Midbrain (tissue), 1 donor: Measurements from ENCODE around the gene CD58.

Experiments used
- DNase-seq: peaks from one replicate; lab custom pipeline; 2025; lab: John Stamatoyannopoulos, UW

CD58 gene

DNA sequence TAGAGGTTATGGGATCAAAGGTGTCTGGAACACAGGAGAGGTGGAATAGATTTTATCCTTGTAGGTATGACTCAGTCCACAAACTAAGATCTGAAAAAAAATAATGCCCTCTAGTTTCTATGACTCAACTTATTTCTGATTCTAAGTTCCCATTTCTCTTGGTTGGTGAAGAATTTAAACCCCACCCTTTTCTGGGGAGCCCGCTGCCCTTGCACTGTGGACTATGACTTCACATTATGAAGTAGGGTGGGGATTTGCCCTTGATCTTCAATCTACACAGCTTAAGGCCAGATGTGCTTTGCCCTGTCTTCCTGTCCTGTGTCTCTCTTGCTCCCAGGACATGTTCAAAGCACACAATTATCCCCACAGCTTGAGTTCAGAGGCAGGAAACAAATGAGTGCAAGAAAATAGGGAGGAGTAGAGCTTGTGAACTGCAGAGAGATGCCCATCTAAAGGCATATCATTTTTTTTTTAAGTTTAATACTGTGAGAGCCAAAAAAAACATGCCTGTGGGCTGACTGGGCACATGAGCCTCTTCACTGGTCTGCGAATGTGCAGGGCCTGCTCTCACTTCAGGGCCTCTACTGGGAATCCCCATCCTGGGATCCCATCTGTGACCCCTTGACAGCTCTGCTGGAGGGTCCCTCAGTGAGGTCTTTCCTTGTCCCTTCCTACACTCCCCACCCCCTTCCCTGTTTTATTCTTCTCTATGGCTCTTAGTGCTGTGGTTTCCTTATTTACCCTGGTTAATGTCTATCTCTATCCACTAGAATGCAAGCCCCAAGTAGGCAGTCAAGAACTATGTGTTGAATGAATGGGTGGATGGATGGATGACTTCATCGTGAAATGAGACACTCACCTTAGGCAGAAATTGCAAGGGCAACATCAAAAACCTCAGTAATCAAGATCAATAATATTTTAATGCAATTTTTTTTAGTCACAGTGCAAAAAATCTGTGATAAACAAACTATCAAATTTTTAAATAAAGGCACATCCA is 61.5 kb downstream of the CD58 start:
- DNase-seq: no peak

DNA sequence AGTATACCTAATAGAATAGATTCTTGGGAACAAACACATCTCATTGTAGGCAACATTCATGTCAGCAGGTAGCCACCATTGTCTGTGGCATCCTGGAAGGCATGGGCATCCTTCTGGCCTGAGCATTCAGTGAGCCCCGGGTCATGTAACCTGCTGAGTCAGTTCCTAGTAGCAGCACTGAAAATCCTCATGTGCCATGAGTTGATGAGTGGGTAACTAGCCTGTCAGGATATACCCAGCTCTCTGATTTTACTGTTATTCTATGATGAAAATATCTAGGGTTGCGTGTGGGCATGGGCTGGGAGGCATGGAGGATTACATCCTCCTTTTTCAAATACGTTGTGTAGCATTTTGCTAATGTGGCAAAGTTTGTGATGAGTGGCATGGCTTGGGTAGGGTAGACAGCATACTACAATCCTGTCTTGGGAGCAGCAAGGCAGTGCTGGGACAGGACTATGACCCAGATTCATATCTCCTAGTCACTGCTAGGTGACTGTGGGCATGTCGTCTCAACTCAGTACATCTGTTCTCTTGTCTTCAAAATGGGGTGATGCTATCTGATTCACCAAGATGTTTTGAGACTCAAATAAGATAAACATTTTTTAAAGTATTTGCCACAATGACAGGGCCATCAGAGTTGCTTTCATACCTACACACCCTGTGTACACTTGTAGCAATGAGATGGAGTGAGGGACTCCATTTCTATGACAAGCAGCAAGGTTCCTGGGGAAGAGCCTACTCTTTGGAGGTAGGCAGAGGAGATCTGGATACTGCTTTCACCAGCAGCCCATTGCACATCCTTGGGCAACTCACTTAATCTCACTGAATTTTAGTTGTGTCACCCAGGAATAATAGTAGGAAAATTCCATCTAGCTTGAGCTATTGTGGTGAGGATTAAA is 62.5 kb downstream of the CD58 start:
- DNase-seq: no peak

DNA sequence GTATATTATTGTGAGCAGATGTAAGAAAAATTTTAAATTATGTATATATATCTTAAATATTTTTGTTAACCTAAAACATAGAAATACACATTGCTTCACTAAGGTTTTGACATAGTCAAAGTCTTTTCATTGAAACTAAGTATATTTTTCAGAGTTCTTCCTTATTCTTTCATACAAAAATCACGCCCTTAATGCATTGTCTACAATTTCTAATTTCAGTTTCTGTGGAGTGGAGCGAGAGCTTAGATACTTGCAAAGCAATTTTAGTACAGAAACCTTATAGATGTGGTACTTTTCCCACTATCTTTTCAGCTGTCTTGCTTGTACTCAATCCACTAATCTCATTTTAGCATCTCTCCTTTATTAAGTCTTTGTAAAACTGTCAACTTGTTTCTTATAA is 63.2 kb downstream of the CD58 start:
- DNase-seq: no peak

DNA sequence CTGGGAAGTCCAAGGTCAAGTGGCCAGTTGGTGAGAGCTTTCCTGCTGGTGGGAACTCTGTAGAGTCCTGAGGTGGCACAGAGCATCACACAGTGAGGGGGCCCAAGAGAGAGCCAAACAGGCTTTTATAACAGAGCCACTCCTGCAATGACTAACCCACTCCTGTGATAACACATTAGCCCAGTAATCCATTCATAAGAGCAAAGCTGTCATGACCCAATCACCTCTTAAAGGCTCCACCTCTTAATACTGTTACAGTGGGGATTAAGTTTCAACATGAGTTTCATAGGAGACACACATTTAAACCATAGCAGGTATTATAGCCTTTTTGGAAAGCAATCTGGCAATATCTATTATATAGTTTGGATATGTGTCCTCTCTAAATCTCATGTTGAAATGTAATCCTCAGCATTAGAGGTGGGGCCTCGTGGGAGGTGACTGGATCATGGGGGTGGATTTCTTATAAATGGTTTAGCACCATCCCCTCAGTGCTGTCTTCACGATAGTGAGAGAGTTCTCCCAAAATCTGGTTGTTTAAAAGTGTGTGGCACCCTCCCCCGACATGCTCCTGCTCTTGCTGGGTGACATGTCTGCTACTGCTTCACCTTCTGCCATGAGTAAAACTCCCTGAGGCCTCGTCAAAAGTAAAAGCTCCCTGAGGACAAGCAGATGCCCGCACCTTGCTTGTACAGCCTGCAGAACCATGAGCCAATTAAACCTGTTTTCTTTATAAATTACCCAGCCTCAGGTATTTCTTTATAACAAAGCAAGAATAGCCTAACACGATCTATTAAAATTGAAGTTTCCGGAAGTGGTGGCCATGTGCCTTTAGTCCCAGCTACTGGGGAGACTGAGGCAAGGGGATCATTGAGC is 64.5 kb downstream of the CD58 start:
- no peak for DNase-seq

DNA sequence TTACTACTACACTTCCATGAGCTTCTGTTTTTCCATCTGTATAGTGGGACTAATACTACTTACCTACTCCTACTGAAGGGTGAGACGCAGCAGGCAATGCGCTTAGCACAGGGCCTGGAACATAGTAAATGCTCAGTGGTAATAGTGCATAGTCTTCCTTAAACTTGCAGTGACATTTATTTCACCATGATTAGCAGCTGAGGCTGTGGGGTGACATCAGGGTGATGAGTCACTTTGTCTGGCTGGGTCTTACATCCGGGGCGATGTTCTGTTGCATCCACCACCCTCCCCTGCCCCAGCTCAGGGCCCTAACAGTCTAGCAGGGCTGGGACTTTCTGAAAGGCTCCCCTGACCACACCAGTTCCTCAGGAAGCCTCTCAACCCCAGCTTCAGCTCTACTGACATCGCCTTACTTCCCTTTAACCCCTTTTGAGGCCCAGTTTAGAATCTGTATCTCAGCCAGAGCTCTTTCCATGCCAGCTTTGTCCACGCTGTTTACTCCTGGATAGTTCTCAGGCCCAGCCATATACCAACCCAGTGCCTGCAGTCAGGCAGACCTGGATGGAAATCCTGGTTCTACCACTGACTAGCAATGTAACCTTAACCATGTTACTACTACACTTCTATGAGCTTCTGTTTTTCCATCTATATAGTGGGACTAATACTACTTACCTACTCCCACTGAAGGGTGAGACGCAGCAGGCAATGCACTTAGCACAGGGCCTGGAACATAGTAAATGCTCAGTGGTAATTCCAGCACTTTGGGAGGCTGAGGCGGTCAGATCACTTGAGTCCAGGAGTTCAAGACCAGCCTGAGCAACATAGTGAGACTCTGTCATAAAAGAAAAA is 66.3 kb downstream of the CD58 start:
- DNase-seq: peak; percentile 47

DNA sequence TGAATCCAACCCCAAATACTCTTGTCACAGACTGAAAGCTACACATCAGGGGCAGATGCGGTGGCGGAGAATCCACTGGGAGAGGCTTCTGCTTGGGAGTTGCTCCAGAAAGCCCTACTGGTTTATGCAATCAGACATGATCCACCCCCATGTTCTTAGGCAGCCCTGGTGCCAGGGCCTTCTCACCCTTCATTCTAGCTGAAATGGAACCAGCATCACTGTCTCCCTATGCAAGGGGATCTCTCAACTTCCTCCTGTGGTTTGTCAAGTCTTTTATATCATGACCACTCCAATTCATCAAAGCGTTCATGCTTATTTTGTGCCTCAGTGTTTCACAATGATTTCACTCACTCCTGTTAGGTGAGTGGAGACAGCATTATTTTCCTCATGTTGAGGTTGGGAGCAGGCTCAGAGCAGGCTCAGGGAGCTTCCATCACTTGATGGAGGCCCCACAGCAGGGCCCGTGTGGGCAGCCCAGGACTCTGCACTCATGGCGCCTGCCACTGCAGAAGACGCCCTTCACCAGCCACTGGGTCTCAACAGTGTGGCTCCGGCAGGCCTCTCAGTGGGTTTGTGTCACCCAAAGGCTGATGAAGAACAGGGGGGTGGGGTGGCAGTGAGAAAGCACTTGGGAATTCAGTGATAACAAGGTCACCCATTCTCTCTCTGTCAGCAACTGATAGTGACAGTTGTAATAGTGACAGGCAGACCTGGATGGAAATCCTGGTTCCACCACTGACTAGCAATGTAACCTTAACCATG is 67.1 kb downstream of the CD58 start:
- no peak for DNase-seq

DNA sequence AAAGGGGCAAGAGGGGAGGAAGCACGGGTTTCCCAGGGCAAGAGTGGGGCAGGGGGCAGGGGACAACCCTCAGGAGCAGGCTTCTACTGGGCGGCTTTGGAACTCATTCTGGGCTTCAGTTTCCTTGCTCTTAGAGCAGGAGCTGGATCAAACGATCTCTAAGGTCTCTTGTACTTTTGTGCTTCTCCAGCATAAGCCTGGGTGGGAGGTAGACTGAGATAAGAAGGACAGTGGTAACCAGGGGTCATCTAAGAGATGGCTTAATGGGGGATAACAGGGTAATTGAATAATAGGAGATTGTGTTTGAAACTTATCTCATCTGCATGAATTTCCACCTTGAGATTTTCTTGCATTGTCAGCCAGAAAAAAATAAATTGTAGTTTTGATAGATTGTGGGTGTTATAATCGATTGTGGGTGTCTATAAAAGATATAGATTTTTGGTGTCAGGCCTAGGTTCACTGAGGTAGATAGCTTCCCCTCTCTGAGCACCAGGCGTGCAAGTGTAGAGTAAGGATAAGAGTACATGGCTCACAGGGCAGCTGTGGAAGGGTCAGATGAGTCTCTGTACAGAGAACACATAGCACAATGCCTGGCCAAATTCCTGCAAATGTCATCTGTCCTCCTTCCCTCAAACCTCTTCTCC is 68.0 kb downstream of the CD58 start:
- DNase-seq: no peak

DNA sequence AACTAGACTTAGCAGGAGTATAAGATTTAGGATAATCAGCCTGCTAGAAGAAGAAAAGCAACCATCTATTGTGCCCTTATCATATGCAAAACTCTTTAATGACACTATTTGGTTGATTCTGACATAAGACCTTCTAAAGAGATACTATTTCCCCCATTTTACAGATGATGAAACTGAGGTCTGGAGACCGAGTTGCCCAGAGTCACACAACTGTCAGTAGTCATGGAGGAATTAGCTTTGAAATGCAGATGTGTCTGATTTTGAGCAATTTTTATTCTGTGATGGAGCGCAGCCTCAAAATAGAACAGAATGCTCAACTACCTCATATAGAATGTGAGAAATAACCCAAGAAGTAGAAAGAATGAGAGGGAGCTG is 69.0 kb downstream of the CD58 start:
- DNase-seq: no peak

DNA sequence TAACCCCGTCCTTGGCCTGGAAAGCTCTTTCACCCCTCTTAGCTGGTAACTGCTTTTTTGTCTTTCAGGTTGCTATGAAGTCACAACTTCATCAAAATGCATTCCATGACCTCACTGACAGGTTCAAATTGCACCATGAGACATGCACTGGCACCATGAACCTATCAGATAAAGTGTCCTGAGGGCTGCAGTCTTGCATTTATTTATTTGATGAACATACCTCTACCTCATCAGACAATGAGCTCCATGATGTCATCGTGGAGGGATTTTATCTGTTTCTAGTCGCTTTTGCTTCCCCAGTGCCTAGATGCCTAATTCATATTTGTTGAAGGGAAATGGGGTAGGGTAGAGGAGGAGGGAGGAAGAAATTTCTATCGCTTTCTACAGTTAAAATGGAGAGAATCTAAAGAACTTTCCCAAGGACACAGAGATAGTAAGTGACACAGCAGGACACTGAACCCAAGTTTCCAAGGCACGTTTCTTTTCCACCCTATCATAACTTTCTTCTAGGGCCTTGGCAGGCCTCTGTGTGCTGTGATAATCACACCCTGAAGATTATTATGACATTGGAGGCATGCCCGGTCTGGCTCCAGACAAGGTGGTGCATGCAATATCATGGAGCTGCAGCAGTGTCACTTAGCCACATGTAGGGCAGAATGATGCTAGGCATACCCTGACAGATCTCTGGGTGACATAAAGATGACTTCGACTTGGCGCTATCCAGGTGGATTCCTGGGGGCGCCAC is 69.5 kb downstream of the CD58 start:
- no peak for DNase-seq

DNA sequence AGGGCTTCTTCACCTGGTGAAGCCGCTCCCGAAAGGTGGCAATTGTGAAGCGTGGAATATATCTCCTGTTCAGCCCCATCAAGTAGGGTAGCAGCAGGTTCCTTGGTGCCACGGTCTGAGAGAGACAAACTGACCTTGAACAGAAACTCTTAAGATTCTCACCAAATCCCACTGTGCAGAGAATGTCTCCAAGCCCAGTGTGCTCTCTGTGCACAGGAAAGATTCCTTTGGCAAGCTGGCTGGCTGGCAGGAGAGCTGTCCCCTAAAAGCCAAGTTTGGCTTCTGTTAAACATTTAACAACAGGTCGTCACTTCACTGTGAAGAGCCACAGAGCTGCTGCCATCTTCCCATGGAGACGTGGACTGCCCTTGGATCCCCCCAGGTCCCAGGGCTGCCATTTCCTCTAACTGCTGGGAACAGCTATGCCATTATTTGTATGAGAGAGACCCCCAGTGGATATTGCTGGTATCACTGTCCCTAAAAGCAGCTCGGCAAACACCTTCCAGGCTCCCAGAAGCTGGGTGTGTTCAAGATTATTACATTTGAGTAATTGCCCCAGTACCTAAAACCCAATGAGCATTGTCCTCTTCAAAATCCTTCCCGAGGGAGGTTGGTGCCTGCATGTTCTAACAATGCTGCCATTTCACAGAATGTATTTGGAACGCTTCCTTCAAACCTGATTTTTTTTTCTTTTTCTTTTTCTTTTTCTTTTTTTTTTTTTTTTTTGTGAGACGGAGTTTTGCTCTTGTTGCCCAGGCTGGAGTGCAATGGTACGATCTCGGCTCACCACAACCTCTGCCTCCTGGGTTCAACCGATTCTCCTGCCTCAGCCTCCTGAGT is 71.8 kb downstream of the CD58 start:
- DNase-seq: peak; percentile 76

DNA sequence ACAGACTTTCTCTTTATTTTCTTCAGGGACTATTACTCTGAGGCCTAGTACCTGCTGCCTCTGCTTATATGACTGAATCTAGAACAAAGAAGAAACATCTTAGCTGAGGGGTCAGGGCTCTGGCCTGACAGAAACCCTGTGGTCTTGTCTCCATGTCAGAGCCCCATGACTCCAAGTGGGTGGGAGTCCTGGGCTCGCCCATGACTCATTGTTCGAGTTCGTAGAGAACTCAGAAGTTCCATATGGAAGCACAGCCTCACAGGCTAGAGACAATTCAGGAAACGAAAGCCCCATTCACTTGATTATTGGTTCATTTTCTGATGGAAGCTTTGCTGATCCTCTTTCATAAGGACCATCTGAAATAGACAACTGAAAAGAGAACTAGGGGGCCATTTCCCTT is 73.2 kb downstream of the CD58 start:
- no peak for DNase-seq

DNA sequence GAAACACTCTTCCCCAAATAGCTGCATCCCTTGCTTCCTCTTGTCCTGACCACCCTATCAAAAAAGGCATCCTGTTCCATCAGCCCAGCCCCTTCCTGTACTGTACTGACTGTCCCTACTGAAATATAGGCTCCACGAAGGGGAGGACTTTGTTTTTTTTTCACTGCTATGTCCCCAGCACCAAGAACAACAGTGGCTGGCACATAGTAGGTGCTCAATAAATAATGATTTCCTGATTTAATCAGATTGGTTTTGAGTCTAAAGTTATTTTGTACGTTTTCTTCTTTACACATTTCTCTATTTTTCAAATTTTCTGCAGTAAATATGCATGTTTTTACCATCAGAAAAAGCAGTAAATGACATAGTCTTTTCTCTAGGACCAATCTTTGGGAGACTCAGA is 73.9 kb downstream of the CD58 start:
- no peak for DNase-seq

DNA sequence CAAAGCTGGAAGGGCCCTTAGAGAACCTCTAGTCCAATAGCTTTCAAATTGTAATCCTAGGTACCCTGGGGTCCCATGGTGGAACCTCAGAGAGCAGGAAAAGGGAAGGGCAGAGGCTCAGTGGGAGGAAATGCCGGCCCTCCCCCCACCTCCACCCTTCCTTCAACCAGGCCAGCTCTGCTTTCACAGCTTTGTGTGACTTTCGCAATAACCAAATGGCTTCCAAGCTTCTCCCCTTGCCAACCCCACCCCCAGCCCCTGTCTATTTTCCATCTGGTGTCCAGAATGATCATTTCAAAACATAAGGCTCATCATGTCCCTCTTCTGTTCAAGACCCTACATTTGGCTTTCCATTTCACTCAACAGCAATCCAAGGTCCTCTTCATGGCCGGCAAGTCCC is 74.4 kb downstream of the CD58 start:
- DNase-seq: no peak

DNA sequence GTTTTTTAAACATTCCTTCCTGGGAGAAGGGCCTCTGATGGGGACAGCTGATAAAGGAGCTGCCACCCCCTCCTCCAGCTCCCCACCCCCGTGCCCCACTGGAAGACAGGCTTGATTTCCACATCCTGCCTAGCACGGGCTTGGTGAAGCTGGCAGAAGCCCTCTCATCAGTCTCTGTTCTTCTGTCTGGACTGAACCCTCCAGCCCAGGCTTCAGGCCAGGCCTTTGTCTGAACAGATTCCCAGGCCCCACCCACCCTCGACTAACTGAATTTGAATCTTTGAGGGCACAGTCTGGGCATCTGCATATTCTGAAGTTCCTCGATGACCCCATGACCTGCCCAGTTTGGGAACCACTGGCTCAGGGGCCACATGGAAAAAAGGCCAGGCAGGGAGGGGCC is 75.3 kb downstream of the CD58 start:
- DNase-seq: no peak

DNA sequence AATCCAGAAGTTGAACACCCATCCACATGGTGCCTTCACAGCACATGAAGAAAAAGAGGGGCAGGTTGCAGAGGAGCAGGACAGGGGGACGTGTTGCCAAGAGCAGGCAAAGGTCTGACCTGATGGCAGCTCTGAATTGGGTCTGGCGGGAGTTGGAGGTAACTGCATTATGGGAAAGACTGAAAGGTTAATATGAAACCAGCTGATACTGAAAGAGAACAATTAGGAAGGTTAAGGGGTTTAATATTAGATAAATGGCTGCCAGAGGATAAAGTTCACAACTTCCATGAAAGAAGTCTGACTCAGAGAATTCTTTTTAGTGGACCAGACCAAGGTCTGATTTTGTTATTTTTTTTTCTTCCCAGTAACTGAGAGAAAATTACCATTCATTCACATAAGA is 76.1 kb downstream of the CD58 start:
- no peak for DNase-seq

DNA sequence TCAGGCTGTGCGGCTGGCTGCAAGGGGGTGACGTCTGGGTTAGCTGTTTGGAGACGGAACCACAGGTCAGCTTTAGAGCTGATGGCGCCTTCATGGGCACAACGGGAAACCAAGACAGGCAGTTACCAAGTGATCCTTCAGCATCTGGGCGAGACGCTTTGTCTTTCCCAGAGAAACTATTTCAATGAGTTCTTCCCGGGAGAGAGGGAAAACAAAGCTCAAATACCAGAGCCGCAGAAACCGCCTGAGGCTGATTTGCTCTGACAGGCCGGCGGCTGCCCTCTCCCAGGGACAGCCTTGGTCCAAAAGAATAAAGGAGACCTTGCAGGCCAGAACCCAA is 76.5 kb downstream of the CD58 start:
- DNase-seq: no peak

DNA sequence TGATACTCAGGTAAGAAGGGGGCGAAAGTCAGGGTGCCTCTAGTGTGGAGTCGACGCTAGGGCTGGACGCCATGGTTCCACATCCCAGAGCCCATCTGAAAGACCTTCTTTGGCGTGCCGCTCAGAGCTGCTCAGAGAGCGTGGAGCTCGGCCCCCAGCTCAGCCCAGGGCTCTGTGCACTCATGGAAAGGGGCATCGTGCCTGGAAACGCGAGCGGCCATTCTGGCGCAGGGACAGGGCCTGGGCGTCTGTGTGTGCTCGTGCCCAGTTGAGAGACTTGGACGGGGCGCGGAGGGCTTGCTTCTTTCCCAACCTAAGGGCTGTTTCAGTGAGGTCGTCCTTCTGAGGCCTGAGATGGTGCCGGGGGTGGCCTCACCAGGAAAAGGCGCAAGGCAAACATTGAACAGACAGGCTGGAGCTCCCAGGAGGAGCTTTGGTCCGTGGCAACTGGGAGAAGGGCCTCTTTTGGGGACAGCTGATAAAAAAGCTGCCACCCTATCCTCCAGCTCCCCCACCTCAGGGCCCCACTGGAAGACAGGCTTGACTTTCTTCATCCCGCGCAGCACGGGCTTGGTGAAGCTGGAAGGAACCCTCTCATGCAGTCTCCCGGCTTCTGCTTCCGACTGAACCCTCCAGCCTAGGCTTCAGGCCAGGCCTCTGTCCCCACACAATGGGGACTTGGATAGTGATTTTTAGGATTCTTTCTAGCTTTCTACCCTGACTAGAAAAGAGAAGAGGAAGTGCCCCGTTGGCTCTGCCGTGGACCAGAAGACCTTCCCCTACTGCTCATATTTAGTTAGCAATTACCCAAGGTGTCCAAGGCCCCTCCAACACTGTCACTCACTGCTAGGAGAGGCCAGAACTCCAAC is 77.1 kb downstream of the CD58 start:
- DNase-seq: no peak
